GM20431 (cell line): ENCODE results near the gene MX1.

ENCODE experiments used
- in situ Hi-C: fragments of 300-500 bp; cut with MseI, MboI; formaldehyde crosslinking; loops from one replicate; pipeline ENCODE4 v1.15.0; 2020; ENCODE audit warnings: low sequenced_read_pairs; ENCODE audit not compliant: unreplicated experiment

Gene MX1

DNA sequence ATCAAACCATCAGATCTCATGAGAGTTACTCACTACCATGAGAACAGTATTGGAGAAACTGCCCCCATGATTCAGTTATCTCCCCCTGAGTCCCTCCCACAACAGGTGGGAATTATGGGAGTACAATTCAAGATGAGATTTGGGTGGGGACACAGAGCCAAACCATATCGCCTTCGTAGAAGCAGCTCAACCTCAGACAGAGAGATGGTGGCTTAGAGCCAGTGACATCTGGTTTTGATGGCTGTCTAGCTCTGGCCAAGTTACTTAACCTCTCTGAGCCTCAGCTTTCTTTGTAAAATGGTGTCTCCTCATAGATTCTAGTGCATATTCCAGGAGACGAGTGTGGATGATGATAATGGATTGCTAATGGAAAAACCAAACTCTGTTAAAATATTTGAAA lies 27.2 kb downstream of the MX1 start:
- in situ Hi-C loops = loop anchor here (25.0 kb wide), 1 partner anchor 166 kb away; no protein-coding TSS in a partner anchor

GRCh38 chr21:41453761-41454160 lies 27.7 kb downstream of the MX1 start:
- in situ Hi-C loops = loop anchor here (25.0 kb wide), 1 partner anchor 166 kb away; no protein-coding TSS in a partner anchor

GRCh38 chr21:41458121-41458520 lies 32.1 kb downstream of the MX1 start:
- in situ Hi-C loops = loop anchor here (25.0 kb wide), 1 partner anchor 171 kb away; no protein-coding TSS in a partner anchor

DNA sequence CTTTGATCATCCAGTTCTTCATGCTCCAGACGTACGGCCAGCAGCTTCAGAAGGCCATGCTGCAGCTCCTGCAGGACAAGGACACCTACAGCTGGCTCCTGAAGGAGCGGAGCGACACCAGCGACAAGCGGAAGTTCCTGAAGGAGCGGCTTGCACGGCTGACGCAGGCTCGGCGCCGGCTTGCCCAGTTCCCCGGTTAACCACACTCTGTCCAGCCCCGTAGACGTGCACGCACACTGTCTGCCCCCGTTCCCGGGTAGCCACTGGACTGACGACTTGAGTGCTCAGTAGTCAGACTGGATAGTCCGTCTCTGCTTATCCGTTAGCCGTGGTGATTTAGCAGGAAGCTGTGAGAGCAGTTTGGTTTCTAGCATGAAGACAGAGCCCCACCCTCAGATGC lies 32.5 kb downstream of the MX1 start:
- in situ Hi-C loops = loop anchor here (25.0 kb wide), 1 partner anchor 171 kb away; no protein-coding TSS in a partner anchor

DNA sequence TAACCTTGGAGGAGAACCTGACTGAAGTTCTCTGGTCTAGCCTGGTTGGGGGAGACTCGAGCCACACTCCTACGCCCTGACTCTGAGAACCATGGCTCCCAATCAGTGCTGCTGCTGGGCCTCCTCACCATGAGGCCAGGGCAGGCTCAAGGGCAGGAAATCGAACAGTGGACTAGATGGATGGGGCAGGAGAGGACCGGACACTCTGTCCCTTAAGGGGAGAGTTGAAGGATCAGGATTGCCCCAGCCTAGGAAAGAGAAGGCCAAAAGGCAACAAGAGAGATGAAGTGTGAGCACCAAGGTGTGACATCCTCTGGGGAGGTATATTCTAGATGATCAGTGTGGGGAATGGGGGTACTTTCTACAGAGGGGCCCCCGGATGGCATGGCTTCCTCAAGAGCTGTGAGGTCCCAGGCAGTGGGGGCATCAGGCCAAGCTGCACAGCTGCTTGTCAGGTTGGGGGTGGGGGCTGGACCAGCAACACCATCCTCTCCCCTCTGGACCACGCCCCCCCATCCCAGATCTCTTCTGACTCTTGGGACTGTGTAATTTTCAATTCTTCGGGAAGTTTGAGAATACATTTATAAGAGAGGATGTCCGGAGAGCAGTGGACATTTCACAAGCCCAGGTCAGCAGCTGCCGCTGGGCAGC lies 34.0 kb downstream of the MX1 start:
- in situ Hi-C loops = loop anchor here (25.0 kb wide), 1 partner anchor 173 kb away; no protein-coding TSS in a partner anchor

DNA sequence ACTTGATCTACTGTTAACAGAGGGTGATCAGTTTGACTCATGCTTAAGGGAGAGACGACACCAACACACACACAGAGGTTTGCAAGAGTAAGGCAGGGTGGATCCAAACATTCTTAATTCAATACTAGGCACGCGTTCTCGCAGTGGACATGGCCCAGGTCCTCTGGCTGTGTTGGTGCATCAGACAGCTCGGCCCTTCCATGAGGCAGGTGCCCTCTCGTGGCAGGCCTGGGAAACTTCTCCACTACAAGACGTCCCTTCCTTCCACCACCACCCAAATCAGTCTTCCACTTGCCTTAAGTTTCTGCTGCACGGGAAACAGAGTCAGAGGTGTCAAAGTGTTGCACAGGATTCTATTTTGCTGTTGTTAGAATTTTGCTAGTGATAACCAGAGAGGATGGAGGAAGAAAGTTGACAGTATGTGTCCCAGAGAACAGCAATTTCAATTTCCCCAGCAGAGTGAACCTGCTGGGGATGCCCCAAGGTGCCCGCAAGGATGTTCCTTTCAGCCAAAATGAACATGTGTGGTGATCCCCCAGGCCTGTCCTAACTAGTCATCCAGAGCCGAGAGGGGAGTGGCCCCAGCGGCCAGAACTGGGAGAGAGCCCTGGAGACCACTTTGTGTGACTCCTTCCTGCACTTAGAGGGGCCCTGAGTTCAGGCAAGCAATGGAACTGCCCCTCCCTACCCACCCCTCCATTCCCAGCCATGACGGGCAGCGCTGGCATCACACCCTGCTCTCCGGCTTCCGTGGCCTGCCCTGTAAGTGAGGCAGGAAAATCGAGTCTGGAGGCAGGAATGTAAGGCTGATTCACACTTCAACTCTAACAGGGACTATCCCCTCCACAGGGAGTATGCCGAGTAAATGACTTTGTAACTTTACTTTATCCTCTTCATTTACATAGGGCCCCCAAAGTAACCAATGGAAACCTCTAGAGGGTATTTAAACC lies 34.8 kb downstream of the MX1 start:
- in situ Hi-C loops = loop anchor here (25.0 kb wide), 1 partner anchor 174 kb away; no protein-coding TSS in a partner anchor

DNA sequence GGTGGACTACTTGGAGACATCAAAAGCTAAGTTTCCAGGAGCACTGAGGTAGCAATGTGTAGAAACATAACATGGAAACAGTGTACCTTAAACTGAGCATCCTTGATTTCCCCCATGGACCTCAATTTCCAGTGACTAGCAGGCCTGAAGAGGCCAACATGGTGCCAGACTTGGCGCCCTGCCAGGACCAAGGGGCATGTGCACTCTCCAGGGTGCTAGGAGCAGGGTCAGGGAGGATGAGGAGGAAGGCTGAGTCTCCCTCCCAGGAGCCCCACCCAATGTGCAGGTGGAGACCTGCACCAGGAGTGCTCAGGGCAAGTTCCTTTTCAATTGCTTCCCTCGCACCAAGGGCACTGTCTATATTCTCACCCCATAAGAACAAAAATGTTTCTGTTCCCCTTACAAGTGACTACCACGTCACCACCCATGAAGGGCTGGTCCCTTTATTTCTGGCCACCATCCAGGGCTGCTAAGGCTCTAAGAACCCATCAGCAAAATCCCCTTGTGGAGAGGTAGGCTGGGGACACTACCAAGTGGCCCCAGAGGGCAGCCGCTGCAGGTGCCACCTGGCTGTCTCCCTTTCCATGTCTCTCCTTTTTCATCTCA lies 39.2 kb downstream of the MX1 start:
- in situ Hi-C loops = loop anchor here (25.0 kb wide), 1 partner anchor 178 kb away; no protein-coding TSS in a partner anchor

GRCh38 chr21:41466024-41466820 lies 40.2 kb downstream of the MX1 start:
- in situ Hi-C loops = loop anchor here (25.0 kb wide), 1 partner anchor 179 kb away; no protein-coding TSS in a partner anchor

- in situ Hi-C loops = loop anchor here (25.0 kb wide), 1 partner anchor 183 kb away; no protein-coding TSS in a partner anchor
Observed at GRCh38 chr21:41470054-41470453, 44.0 kb downstream of the MX1 start.

GRCh38 chr21:41472753-41473548 lies 46.9 kb downstream of the MX1 start:
- in situ Hi-C loops = loop anchor here (25.0 kb wide), 1 partner anchor 186 kb away; no protein-coding TSS in a partner anchor

- in situ Hi-C loops = no loop called here
Observed at GRCh38 chr21:41475714-41476420, 49.8 kb downstream of the MX1 start.

DNA sequence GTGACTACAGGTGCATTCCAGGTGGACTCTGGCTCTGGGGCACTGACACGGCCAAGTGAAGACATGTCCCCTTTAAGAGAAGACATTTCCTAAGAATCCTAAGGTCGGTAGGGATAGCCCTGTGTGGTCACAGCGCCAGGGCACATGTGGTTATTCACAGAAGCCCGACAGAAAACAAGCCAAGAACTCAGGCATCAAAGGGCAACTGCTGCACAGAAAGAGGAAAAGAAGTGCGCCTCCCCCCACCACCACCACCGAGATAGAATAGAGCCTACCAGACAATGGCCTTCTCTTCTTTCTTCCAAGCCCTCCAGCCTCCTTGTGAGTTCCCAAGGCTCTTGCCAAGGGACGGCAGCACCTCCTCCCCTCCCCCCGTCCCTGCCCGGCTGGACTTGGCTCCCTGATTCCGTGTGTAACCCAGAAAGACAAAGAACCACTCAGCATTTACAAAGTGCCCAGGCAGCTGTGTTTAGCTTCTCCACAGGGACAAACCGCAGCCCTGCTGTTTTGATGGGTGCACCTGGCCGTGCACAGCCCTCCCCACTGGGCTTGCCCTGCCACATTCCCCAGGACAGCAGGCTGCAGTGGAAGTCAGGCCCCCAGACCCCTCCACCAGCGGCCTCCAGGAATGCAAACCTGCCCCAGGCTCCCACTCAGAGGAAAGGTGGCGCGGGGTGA lies 51.7 kb downstream of the MX1 start:
- in situ Hi-C loops = no loop called here

- in situ Hi-C loops = no loop called here
Observed at GRCh38 chr21:41478319-41479177, 52.5 kb downstream of the MX1 start.

DNA sequence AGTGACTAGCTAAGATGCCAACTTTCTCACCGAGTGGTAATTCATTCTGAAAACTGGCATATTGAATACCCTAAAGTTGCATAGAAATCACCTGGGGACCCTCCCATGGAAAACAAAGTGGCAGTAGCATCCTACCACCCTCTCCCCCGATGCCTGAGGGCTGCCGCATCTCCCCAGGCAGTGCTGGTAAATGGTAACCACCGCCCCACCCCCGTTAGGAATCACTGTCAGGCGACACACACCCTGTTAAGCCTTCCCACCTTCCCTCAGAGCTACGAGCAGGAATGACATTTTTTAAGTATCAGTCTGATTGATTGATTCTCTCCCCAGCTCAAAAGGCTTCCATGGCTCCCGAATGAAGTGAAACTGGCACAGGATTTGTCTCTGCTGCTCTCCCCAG lies 53.6 kb downstream of the MX1 start:
- in situ Hi-C loops = no loop called here

GRCh38 chr21:41480086-41480690 lies 54.1 kb downstream of the MX1 start:
- in situ Hi-C loops = no loop called here

GRCh38 chr21:41481191-41481590 lies 55.2 kb downstream of the MX1 start:
- in situ Hi-C loops = no loop called here
